ENCODE measurements around the gene PTPRF. TPM values are rescaled to one million over a fixed set of nuclear protein-coding genes. Genes with fewer than 3 reads are reported as not detected.

Gene PTPRF
- total RNA-seq, 1 donor from 2014 or later: 10.4 TPM

DNA sequence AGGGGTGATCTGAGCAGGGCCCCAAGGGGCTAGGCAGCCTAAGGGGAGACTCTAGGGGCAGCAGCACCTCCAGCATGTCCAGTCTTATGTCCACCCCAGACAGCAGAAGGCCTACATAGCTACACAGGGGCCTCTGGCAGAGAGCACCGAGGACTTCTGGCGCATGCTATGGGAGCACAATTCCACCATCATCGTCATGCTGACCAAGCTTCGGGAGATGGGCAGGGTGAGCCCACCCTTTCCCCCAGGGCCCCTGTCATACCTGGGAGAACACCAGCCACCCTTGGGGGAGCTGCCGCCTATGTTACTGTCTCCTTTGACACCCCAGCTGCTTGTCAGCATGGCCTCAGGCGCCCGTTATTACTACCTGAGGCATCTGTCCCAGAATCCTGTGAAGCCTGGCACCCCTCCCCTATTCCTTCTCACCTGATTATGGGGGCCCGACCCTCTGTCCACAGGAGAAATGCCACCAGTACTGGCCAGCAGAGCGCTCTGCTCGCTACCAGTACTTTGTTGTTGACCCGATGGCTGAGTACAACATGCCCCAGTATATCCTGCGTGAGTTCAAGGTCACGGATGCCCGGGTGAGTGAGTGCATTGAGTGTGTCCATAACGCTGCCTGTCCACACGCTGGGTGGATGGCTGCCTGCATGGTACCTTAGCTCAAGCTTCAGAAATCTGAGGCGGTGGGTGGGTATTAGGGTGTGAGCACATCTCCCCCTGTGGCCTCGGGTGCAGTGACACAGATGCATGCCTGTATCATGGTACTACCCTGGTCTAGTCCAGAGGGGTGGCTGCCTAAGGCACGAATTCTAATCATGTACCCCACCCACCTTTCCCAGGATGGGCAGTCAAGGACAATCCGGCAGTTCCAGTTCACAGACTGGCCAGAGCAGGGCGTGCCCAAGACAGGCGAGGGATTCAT lies 89.6 kb downstream of the PTPRF start:
- Histone ChIP-seq H3K27ac (ENCODE audit: low read depth, low read length) (no peak overlapping the region), H3K4me3 (ENCODE audit: low read length in 3 of 3) (no peak overlapping the region), H3K4me1 (ENCODE audit: control insufficient read depth in 3 of 3, insufficient read depth in 3 of 3, low read length in 3 of 3) (no peaks in the 10 kb centered on the region), H3K9ac (ENCODE audit: low read depth in 1 of 3, low read length in 3 of 3) (no peak overlapping the region), H3K27me3 (ENCODE audit: control insufficient read depth in 3 of 3, insufficient read depth in 3 of 3, low read length in 3 of 3) (no peaks in the 10 kb centered on the region), H3K9me3 (ENCODE audit: control insufficient read depth in 3 of 3, low read length in 3 of 3) (no peaks in the 10 kb centered on the region), H3K36me3 (ENCODE audit: control insufficient read depth in 3 of 3, insufficient read depth in 3 of 3, low read length in 3 of 3) (peaks cover 0 to 2% (median 0%) of the 10 kb centered on the region in 3 donors)

DNA sequence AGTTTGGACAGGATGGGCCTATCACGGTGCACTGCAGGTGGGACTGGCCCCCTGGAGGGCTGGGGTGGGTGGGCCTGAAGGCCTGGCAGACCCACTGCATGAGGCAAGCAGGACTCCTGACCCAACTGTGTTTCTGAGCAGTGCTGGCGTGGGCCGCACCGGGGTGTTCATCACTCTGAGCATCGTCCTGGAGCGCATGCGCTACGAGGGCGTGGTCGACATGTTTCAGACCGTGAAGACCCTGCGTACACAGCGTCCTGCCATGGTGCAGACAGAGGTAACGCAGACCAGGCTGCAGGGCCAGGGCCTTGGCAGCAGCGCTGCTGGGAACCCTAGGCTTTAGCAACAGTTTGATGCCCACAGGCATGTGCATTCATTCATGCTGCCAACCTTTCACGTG lies 90.3 kb downstream of the PTPRF start:
- H3K36me3 ChIP-seq (ENCODE audit: control insufficient read depth in 3 of 3, insufficient read depth in 3 of 3, low read length in 3 of 3): peaks cover 0 to 2% (median 0%) of the 10 kb centered on the region in 3 donors

DNA sequence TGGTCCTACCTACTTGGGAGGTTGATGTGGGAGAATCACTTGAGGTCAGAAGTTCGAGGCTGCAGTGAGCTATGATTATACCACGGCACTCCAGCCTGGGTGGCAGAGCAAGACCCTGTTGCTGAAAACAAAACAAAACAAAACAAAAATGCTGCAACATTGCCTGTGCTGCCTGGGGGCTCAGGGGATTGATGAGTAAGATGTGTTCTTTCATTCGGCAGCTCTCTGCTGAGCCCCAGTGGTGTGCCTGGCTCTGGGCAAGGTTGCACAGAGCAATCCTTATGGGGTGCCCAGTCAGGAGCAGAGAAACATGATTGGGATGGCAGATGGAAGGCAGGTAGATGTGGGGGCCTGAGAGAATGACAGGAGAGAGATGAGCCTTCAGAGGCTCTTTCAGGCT lies 90.7 kb downstream of the PTPRF start:
- Histone ChIP-seq H3K4me1 (ENCODE audit: control insufficient read depth in 3 of 3, insufficient read depth in 3 of 3, low read length in 3 of 3) (no peaks in the 10 kb centered on the region), H3K9me3 (ENCODE audit: control insufficient read depth in 3 of 3, low read length in 3 of 3) (no peaks in the 10 kb centered on the region), H3K27ac (ENCODE audit: low read depth, low read length) (no peak overlapping the region), H3K27me3 (ENCODE audit: control insufficient read depth in 3 of 3, insufficient read depth in 3 of 3, low read length in 3 of 3) (no peaks in the 10 kb centered on the region), H3K9ac (ENCODE audit: low read depth in 1 of 3, low read length in 3 of 3) (no peak overlapping the region), H3K36me3 (ENCODE audit: control insufficient read depth in 3 of 3, insufficient read depth in 3 of 3, low read length in 3 of 3) (peaks cover 0 to 2% (median 0%) of the 10 kb centered on the region in 3 donors), H3K4me3 (ENCODE audit: low read length in 3 of 3) (no peak overlapping the region)

More for the DNA sequence above, 90.3 kb downstream of the PTPRF start:
- no peaks in the 10 kb centered on the region for H3K9me3 ChIP-seq (ENCODE audit: control insufficient read depth in 3 of 3, low read length in 3 of 3)
- no peaks in the 10 kb centered on the region for H3K4me1 ChIP-seq (ENCODE audit: control insufficient read depth in 3 of 3, insufficient read depth in 3 of 3, low read length in 3 of 3)
- H3K4me3 ChIP-seq (ENCODE audit: low read length in 3 of 3): no peak overlapping the region
- H3K9ac ChIP-seq (ENCODE audit: low read depth in 1 of 3, low read length in 3 of 3): no peak overlapping the region
- H3K27me3 ChIP-seq (ENCODE audit: control insufficient read depth in 3 of 3, insufficient read depth in 3 of 3, low read length in 3 of 3): no peaks in the 10 kb centered on the region
- H3K27ac ChIP-seq (ENCODE audit: low read depth, low read length): no peak overlapping the region

DNA sequence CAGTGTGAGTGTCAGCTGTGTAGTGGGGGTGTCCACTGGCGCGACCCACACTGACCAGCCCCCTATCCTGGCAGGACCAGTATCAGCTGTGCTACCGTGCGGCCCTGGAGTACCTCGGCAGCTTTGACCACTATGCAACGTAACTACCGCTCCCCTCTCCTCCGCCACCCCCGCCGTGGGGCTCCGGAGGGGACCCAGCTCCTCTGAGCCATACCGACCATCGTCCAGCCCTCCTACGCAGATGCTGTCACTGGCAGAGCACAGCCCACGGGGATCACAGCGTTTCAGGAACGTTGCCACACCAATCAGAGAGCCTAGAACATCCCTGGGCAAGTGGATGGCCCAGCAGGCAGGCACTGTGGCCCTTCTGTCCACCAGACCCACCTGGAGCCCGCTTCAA lies 91.2 kb downstream of the PTPRF start:
- Histone ChIP-seq H3K4me3 (ENCODE audit: low read length in 3 of 3) (no peak overlapping the region), H3K9ac (ENCODE audit: low read depth in 1 of 3, low read length in 3 of 3) (no peak overlapping the region), H3K27me3 (ENCODE audit: control insufficient read depth in 3 of 3, insufficient read depth in 3 of 3, low read length in 3 of 3) (no peaks in the 10 kb centered on the region), H3K36me3 (ENCODE audit: control insufficient read depth in 3 of 3, insufficient read depth in 3 of 3, low read length in 3 of 3) (peaks cover 0 to 2% (median 0%) of the 10 kb centered on the region in 3 donors), H3K4me1 (ENCODE audit: control insufficient read depth in 3 of 3, insufficient read depth in 3 of 3, low read length in 3 of 3) (no peaks in the 10 kb centered on the region), H3K27ac (ENCODE audit: low read depth, low read length) (no peak overlapping the region), H3K9me3 (ENCODE audit: control insufficient read depth in 3 of 3, low read length in 3 of 3) (no peaks in the 10 kb centered on the region)

DNA sequence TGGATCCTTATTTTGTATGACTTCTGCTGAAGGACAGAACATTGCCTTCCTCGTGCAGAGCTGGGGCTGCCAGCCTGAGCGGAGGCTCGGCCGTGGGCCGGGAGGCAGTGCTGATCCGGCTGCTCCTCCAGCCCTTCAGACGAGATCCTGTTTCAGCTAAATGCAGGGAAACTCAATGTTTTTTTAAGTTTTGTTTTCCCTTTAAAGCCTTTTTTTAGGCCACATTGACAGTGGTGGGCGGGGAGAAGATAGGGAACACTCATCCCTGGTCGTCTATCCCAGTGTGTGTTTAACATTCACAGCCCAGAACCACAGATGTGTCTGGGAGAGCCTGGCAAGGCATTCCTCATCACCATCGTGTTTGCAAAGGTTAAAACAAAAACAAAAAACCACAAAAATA lies 91.8 kb downstream of the PTPRF start:
- H3K36me3 ChIP-seq (ENCODE audit: control insufficient read depth in 3 of 3, insufficient read depth in 3 of 3, low read length in 3 of 3): peaks cover 0 to 2% (median 0%) of the 10 kb centered on the region in 3 donors

DNA sequence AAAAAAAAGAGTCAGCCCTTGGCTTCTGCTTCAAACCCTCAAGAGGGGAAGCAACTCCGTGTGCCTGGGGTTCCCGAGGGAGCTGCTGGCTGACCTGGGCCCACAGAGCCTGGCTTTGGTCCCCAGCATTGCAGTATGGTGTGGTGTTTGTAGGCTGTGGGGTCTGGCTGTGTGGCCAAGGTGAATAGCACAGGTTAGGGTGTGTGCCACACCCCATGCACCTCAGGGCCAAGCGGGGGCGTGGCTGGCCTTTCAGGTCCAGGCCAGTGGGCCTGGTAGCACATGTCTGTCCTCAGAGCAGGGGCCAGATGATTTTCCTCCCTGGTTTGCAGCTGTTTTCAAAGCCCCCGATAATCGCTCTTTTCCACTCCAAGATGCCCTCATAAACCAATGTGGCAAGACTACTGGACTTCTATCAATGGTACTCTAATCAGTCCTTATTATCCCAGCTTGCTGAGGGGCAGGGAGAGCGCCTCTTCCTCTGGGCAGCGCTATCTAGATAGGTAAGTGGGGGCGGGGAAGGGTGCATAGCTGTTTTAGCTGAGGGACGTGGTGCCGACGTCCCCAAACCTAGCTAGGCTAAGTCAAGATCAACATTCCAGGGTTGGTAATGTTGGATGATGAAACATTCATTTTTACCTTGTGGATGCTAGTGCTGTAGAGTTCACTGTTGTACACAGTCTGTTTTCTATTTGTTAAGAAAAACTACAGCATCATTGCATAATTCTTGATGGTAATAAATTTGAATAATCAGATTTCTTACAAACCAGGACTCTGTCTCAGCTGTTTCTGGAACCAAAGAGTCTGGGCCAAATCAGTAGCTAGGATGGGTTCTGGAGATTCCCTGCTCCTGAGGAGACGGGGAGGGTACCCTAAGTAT lies 92.5 kb downstream of the PTPRF start:
- peaks cover 0 to 2% (median 0%) of the 10 kb centered on the region in 3 donors for H3K36me3 ChIP-seq (ENCODE audit: control insufficient read depth in 3 of 3, insufficient read depth in 3 of 3, low read length in 3 of 3)
- H3K4me3 ChIP-seq (ENCODE audit: low read length in 3 of 3): no peak overlapping the region
- no peaks in the 10 kb centered on the region for H3K9me3 ChIP-seq (ENCODE audit: control insufficient read depth in 3 of 3, low read length in 3 of 3)
- no peak overlapping the region for H3K9ac ChIP-seq (ENCODE audit: low read depth in 1 of 3, low read length in 3 of 3)
- H3K27ac ChIP-seq (ENCODE audit: low read depth, low read length): no peak overlapping the region
- H3K4me1 ChIP-seq (ENCODE audit: control insufficient read depth in 3 of 3, insufficient read depth in 3 of 3, low read length in 3 of 3): no peaks in the 10 kb centered on the region
- H3K27me3 ChIP-seq (ENCODE audit: control insufficient read depth in 3 of 3, insufficient read depth in 3 of 3, low read length in 3 of 3): no peaks in the 10 kb centered on the region

More for the DNA sequence above, 91.8 kb downstream of the PTPRF start:
- Histone ChIP-seq H3K9me3 (ENCODE audit: control insufficient read depth in 3 of 3, low read length in 3 of 3) (no peaks in the 10 kb centered on the region), H3K4me1 (ENCODE audit: control insufficient read depth in 3 of 3, insufficient read depth in 3 of 3, low read length in 3 of 3) (no peaks in the 10 kb centered on the region), H3K27ac (ENCODE audit: low read depth, low read length) (no peak overlapping the region), H3K9ac (ENCODE audit: low read depth in 1 of 3, low read length in 3 of 3) (no peak overlapping the region), H3K27me3 (ENCODE audit: control insufficient read depth in 3 of 3, insufficient read depth in 3 of 3, low read length in 3 of 3) (no peaks in the 10 kb centered on the region), H3K4me3 (ENCODE audit: low read length in 3 of 3) (no peak overlapping the region)

DNA sequence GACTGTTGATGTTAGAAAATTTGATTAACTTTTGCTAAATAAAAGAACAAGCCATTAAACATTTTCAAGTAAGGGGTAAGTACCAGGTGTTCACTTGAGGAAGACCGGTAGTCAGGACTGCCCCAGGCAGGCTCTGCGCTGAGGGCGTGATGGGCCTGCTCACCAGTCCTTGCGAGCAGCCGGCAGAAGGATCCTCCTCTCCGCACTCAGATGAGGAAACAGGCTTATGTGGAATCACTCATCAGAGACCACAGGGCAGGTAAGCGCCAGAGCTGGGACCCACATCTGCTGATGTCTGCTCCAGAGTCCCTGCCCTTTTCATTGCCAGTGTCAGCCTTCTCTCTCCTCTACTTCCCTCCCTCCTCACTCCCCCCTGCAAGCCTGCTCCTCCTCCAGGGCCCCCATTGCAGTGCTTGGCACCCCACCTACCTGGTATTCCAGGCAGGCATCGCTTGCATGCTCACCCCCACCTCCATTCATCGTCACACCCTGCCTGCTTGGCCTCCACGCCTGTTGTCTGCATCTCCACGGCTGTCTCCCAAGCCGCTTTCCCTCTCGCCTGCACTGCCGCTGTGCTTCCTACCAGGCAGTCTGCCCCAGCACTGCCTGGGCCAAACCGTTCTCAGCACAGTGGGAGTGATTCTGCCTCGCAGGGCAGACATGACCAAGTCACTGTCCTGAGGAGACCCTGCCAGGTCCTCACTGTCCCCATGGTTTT lies 94.5 kb downstream of the PTPRF start:
- H3K36me3 ChIP-seq (ENCODE audit: control insufficient read depth in 3 of 3, insufficient read depth in 3 of 3, low read length in 3 of 3): peaks cover 0 to 2% (median 0%) of the 10 kb centered on the region in 3 donors
- no peak overlapping the region for H3K27ac ChIP-seq (ENCODE audit: low read depth, low read length)
- H3K4me3 ChIP-seq (ENCODE audit: low read length in 3 of 3): no peak overlapping the region
- no peaks in the 10 kb centered on the region for H3K27me3 ChIP-seq (ENCODE audit: control insufficient read depth in 3 of 3, insufficient read depth in 3 of 3, low read length in 3 of 3)
- H3K4me1 ChIP-seq (ENCODE audit: control insufficient read depth in 3 of 3, insufficient read depth in 3 of 3, low read length in 3 of 3): no peaks in the 10 kb centered on the region
- H3K9me3 ChIP-seq (ENCODE audit: control insufficient read depth in 3 of 3, low read length in 3 of 3): no peaks in the 10 kb centered on the region
- no peak overlapping the region for H3K9ac ChIP-seq (ENCODE audit: low read depth in 1 of 3, low read length in 3 of 3)

DNA sequence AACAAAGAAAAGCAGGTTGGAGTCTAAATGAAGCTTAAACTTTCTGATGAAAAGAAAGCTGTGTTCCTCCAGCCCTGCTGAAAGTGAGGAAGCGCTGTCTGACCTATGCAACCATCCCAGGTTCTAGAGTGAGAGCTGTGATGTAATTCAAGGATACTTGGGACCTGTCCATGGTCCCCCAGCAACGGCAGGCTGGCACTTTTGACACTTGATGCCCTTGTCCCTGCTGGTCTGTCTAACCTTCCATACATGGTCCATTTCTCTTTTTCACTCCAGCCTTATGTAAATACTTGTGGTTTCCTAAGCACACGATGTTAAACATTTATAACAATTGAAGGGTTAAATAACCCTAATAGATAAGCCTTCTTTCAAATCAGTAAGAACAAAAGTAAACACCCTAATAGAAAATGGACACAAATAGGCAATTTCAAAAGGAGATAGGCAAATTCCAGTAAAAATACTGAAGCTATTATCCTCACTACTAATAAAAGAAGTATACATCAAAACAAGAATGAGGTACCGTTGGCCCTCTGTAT lies 101.5 kb downstream of the PTPRF start:
- no peak overlapping the region for H3K9ac ChIP-seq (ENCODE audit: low read depth in 1 of 3, low read length in 3 of 3)
- H3K27me3 ChIP-seq (ENCODE audit: control insufficient read depth in 3 of 3, insufficient read depth in 3 of 3, low read length in 3 of 3): no peaks in the 10 kb centered on the region
- no peaks in the 10 kb centered on the region for H3K9me3 ChIP-seq (ENCODE audit: control insufficient read depth in 3 of 3, low read length in 3 of 3)
- H3K4me3 ChIP-seq (ENCODE audit: low read length in 3 of 3): no peak overlapping the region
- no peaks in the 10 kb centered on the region for H3K4me1 ChIP-seq (ENCODE audit: control insufficient read depth in 3 of 3, insufficient read depth in 3 of 3, low read length in 3 of 3)
- H3K27ac ChIP-seq (ENCODE audit: low read depth, low read length): no peak overlapping the region
- no peaks in the 10 kb centered on the region for H3K36me3 ChIP-seq (ENCODE audit: control insufficient read depth in 3 of 3, insufficient read depth in 3 of 3, low read length in 3 of 3)

DNA sequence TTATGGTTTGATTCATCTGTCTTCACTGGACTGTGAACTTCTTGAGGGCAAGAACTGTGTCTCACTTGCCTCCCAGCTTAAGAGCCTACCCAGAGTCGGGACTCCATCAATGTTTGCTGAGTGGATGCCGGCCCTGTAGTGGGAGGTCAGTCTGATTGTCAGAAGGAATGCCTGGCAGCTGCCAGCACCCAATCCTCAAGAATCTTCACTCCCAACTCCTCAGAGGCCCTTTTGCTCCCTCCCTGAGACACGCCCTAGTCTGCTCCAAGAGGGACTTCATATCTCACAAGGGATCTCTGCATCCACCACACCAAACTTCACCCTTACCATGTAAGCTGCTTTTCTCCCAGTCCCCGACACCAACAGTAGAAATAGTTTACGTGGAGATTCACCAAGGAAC lies 104.0 kb downstream of the PTPRF start:
- no peak overlapping the region for H3K27ac ChIP-seq (ENCODE audit: low read depth, low read length)
- H3K9me3 ChIP-seq (ENCODE audit: control insufficient read depth in 3 of 3, low read length in 3 of 3): no peaks in the 10 kb centered on the region
- H3K27me3 ChIP-seq (ENCODE audit: control insufficient read depth in 3 of 3, insufficient read depth in 3 of 3, low read length in 3 of 3): no peaks in the 10 kb centered on the region
- H3K4me3 ChIP-seq (ENCODE audit: low read length in 3 of 3): no peak overlapping the region
- H3K4me1 ChIP-seq (ENCODE audit: control insufficient read depth in 3 of 3, insufficient read depth in 3 of 3, low read length in 3 of 3): no peaks in the 10 kb centered on the region
- H3K36me3 ChIP-seq (ENCODE audit: control insufficient read depth in 3 of 3, insufficient read depth in 3 of 3, low read length in 3 of 3): no peaks in the 10 kb centered on the region
- H3K9ac ChIP-seq (ENCODE audit: low read depth in 1 of 3, low read length in 3 of 3): no peak overlapping the region
